ENCODE data around the gene CANX. TPM values are rescaled to one million over a fixed set of nuclear protein-coding genes. Genes with fewer than 3 reads are reported as not detected.
A peak's percentile ranks its signal among the peaks of the same experiment; 100 is the strongest.

The CANX gene
- total and polyA plus RNA-seq, 4 experiments from 2014 or later, result 259 to 417 (median 386) TPM

DNA sequence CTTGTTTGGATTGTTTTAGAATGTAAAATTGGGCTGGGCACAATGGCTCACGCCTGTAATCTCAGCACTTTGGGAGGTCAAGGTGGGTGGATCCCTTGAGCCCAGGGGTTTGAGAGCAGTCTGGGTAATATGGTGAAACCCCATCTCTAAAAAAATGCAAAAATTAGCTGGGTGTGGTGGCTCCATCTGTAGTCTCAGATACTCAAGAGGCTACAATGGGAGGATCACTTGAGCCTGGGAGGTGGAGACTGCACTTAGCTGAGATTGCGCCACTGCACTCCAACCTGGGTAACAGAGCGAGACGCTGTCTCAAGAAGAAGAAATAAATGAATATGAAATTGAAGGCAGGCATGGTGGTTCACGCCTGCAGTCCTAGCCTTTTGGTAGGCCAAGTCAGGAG, 55.2 kb downstream of the CANX start:
- Histone ChIP-seq H3K9me3 (ENCODE audit: control insufficient read depth in 1 of 2, low read length in 2 of 2) (no peaks in the 10 kb centered on the region), H3K4me1 (ENCODE audit: insufficient read depth, low read length) (peaks cover 40% of the 10 kb centered on the region), H3K4me3 (ENCODE audit: low read length in 2 of 2) (no peak overlapping the region), H3K27ac (ENCODE audit: low read depth, low read length) (no peak overlapping the region), H3K36me3 (ENCODE audit: insufficient read depth, low read length) (no peaks in the 10 kb centered on the region), H3K27me3 (ENCODE audit: insufficient read depth, low read length) (no peaks in the 10 kb centered on the region)
- Mint-ChIP-seq H3K27me3 (no peaks in the 10 kb centered on the region), H3K4me3 (peak overlapping the region in 2 of 8 donors; percentile 6 to 34), H3K27ac (peak overlapping the region in 5 of 7 donors; percentile 45 to 84 (median 68)), H3K9me3 (no peaks in the 10 kb centered on the region), H3K36me3 (peaks cover 10% of the 10 kb centered on the region in 2 donors), H3K4me1 (peaks cover 31 to 68% (median 44%) of the 10 kb centered on the region in 4 donors)
- intact Hi-C loops (cut with micrococcal nuclease), result no loop called here
- ChIA-PET CTCF (ENCODE audit: partially characterized antibody) (interaction anchor here (1.8 kb wide), 1 partner anchor 9 kb away, joined by 10 read pairs; no protein-coding TSS in a partner anchor), POLR2A (ENCODE audit: partially characterized antibody) (no interaction called here)
- DNase-seq, result no peak

DNA sequence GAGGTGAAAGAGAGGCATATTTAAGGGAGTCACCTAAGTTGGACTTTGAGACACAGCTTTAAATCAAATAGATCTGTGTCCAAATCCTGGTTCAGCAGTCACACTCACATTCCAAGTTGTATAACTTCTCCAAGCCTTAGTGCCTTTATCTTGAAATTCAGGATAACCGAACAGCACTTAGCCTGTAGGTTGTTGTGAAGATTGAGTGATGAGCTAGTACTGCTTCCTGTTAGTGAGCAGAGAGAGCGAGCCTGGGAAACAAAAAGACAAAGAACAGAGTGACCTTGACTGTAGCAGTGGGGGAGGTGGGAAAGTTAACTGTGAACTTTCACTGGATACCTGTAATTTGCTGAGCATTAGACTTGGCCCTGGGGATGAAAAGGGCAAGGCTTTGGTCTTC, 56.3 kb downstream of the CANX start:
- Mint-ChIP-seq H3K36me3 (peaks cover 9% of the 10 kb centered on the region in 2 donors), H3K9me3 (no peaks in the 10 kb centered on the region), H3K27me3 (no peaks in the 10 kb centered on the region), H3K4me1 (peaks cover 41 to 69% (median 51%) of the 10 kb centered on the region in 4 donors), H3K4me3 (peak overlapping the region in 3 of 8 donors; percentile 6 to 45 (median 39)), H3K27ac (peak overlapping the region in 6 of 7 donors; percentile 16 to 84 (median 59))
- Histone ChIP-seq H3K4me1 (ENCODE audit: insufficient read depth, low read length) (peaks cover 50% of the 10 kb centered on the region), H3K27me3 (ENCODE audit: insufficient read depth, low read length) (no peaks in the 10 kb centered on the region), H3K9me3 (ENCODE audit: control insufficient read depth in 1 of 2, low read length in 2 of 2) (no peaks in the 10 kb centered on the region), H3K27ac (ENCODE audit: low read depth, low read length) (no peak overlapping the region), H3K36me3 (ENCODE audit: insufficient read depth, low read length) (no peaks in the 10 kb centered on the region), H3K4me3 (ENCODE audit: low read length in 2 of 2) (no peak overlapping the region)
- CTCF ChIA-PET (ENCODE audit: partially characterized antibody), result interaction anchor here (1.2 to 1.8 kb wide), 3 partner anchors 8 to 47 kb away, joined by 3 to 10 read pairs (median 5); no protein-coding TSS in a partner anchor
- no peak for DNase-seq
- intact Hi-C loops (cut with micrococcal nuclease), result no loop called here
- POLR2A ChIA-PET (ENCODE audit: partially characterized antibody), result interaction anchor here (0.9 kb wide), 2 partner anchors 8 to 23 kb away, joined by 3 to 6 read pairs; partner anchors contain the start of gene MAML1

DNA sequence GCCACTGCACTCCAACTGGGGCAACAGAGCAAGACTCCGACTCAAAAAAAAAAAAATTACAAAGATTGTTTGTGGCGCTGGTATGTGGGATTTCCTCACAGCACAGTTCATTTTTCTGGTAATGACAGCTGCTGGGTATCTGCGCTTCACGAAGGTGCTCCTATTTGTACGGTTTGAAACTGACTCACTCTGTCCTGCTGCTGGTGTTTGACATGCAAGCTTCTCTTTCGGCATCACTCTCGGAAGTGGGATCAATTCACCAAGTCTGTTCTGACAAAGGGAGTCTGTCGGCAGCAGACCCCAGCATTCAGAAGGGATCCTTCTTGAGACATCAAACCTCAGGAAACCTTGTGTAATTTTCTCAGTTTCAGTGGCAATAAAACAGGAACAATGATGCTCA, 60.2 kb downstream of the CANX start:
- H3K36me3 Mint-ChIP-seq, result peaks cover 0 to 9% of the 10 kb centered on the region in 2 donors
- H3K27ac ChIP-seq (ENCODE audit: low read depth, low read length), result no peak overlapping the region
- DNase-seq, result no peak
- ChIA-PET POLR2A (ENCODE audit: partially characterized antibody) (interaction anchor here (0.6 kb wide), 1 partner anchor 58 kb away, joined by 4 read pairs; no protein-coding TSS in a partner anchor), CTCF (ENCODE audit: partially characterized antibody) (interaction anchor here (1.2 to 1.3 kb wide), 3 partner anchors 8 to 22 kb away, joined by 3 read pairs; no protein-coding TSS in a partner anchor)
- no peaks in the 10 kb centered on the region for H3K27me3 ChIP-seq (ENCODE audit: insufficient read depth, low read length)
- H3K27ac Mint-ChIP-seq, result peak overlapping the region in 6 of 7 donors; percentile 66 to 90 (median 77)
- intact Hi-C loops (cut with micrococcal nuclease), result no loop called here
- no peaks in the 10 kb centered on the region for H3K36me3 ChIP-seq (ENCODE audit: insufficient read depth, low read length)
- no peak overlapping the region for H3K4me3 ChIP-seq (ENCODE audit: low read length in 2 of 2)
- no peaks in the 10 kb centered on the region for H3K9me3 Mint-ChIP-seq
- no peaks in the 10 kb centered on the region for H3K9me3 ChIP-seq (ENCODE audit: control insufficient read depth in 1 of 2, low read length in 2 of 2)
- peaks cover 77% of the 10 kb centered on the region for H3K4me1 ChIP-seq (ENCODE audit: insufficient read depth, low read length)
- H3K4me3 Mint-ChIP-seq, result no peak overlapping the region
- H3K27me3 Mint-ChIP-seq, result no peaks in the 10 kb centered on the region
- H3K4me1 Mint-ChIP-seq, result peaks cover 53 to 85% (median 67%) of the 10 kb centered on the region in 4 donors

DNA sequence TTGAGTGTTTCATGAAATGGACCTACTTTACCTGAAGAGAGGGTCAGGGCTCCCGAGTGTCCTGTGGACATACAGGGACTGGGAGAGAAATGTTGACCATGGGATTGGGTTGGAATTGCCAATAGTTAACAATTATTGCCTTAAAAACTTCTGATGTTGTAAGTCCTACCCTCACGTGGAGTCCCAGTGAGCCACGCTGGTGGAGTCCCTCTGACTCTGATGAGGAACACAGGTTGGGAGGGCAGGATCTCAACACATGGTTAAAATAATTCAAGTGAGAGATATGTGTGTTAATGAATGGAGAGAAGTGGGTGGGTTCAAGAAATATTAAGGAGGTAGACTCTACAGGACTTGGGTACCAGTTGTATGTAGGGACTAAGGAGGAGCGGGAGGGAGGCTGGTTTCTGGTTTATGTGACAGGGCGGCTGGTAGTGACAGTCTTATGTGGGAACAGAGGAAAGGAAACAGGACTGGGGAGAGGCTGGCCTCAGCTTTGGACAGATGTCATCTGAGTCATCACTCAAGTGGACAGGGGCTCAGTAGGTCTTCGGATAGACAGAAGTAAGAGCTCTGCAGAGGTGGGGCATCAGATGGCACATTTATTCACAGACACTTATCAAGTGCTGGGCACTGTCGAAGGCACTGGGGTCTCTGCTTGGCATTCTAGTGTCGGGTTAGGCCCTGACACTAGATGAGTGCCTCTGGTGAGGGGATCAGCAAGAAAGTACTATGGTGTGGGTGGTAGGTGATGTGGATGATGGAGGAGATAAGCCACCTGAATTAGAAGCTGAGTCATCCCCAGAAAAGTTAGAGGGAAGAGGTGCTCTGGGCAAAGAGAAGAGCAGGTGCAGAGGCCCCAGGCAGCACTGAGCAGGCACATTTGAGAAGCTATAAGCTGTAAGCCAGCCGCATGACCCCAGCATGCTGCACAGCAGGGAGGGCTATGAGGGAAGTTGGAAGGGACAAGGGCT, 61.1 kb downstream of the CANX start:
- no peaks in the 10 kb centered on the region for H3K36me3 ChIP-seq (ENCODE audit: insufficient read depth, low read length)
- Mint-ChIP-seq H3K27me3 (no peaks in the 10 kb centered on the region), H3K36me3 (peaks cover 0 to 8% of the 10 kb centered on the region in 2 donors), H3K4me1 (peaks cover 47 to 79% (median 61%) of the 10 kb centered on the region in 4 donors), H3K27ac (peak overlapping the region; percentile 65 to 92 (median 80)), H3K4me3 (peak overlapping the region in 3 of 8 donors; percentile 20 to 58 (median 47)), H3K9me3 (no peaks in the 10 kb centered on the region)
- no peak for DNase-seq
- H3K27ac ChIP-seq (ENCODE audit: low read depth, low read length), result no peak overlapping the region
- POLR2A ChIA-PET (ENCODE audit: partially characterized antibody), result interaction anchor here (0.6 kb wide), 1 partner anchor 57 kb away, joined by 4 read pairs; no protein-coding TSS in a partner anchor
- intact Hi-C loops (cut with micrococcal nuclease), result no loop called here
- CTCF ChIA-PET (ENCODE audit: partially characterized antibody), result interaction anchor here (1.2 to 5.7 kb wide), 4 partner anchors 8 to 42 kb away, joined by 3 to 53 read pairs (median 6); partner anchors contain the start of gene LTC4S
- no peaks in the 10 kb centered on the region for H3K27me3 ChIP-seq (ENCODE audit: insufficient read depth, low read length)
- H3K4me1 ChIP-seq (ENCODE audit: insufficient read depth, low read length), result peaks cover 68% of the 10 kb centered on the region
- no peaks in the 10 kb centered on the region for H3K9me3 ChIP-seq (ENCODE audit: control insufficient read depth in 1 of 2, low read length in 2 of 2)
- no peak overlapping the region for H3K4me3 ChIP-seq (ENCODE audit: low read length in 2 of 2)

DNA sequence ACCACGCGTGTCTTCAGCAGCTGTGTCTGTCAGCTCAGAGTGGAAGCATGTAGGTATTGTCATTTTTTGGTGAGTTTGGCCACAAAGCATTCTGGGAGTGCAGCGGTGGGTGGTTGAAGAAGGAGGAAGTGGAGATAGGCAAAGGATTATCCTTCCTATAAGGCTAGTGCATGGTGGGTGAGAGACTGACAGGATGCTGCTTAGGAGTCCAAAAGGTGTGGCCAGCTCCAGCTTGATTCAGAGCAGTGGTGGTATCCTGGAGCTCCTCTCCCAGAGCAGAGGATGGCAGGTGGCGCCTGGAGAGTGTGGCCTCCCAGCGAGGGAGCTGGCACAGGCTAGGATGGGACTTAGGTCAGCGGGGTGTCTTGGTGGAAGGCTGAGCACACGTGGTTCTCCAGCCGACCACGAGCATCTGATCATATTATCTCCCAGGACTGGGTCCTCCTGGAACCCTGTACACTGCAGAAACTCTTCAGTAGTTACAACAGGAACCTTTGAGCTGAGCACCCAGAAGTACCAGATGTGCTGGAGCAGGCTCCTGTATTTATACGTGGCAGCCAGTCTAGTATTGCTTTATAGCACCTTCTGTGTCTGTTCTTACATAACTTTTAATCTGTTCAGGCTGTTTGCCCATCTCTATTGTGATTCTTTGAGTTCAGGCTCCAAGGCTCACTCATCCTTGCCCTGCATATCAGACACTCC, 63.5 kb downstream of the CANX start:
- Mint-ChIP-seq H3K9me3 (no peaks in the 10 kb centered on the region), H3K27me3 (no peaks in the 10 kb centered on the region), H3K27ac (peak overlapping the region; percentile 49 to 91 (median 84)), H3K4me1 (peaks cover 35 to 70% (median 49%) of the 10 kb centered on the region in 4 donors), H3K4me3 (peak overlapping the region in 4 of 8 donors; percentile 1 to 57 (median 16)), H3K36me3 (peaks cover 16 to 25% of the 10 kb centered on the region in 2 donors)
- intact Hi-C loops (cut with micrococcal nuclease), result no loop called here
- H3K36me3 ChIP-seq (ENCODE audit: insufficient read depth, low read length), result peaks cover 21% of the 10 kb centered on the region
- no peaks in the 10 kb centered on the region for H3K27me3 ChIP-seq (ENCODE audit: insufficient read depth, low read length)
- POLR2A ChIA-PET (ENCODE audit: partially characterized antibody), result interaction anchor here (1.0 to 3.3 kb wide), 10 partner anchors 7 to 138 kb away, joined by 3 to 18 read pairs (median 6); partner anchors contain the start of genes HNRNPH1, LTC4S and MAML1
- H3K9me3 ChIP-seq (ENCODE audit: control insufficient read depth in 1 of 2, low read length in 2 of 2), result no peaks in the 10 kb centered on the region
- CTCF ChIA-PET (ENCODE audit: partially characterized antibody), result interaction anchor here (0.7 to 5.7 kb wide), 26 partner anchors 8 to 328 kb away, joined by 3 to 53 read pairs (median 5); partner anchors contain the start of genes LTC4S, MAML1 and TBC1D9B
- DNase-seq, result peak; percentile 23 to 55 (median 43)
- H3K4me3 ChIP-seq (ENCODE audit: low read length in 2 of 2), result no peak overlapping the region
- H3K27ac ChIP-seq (ENCODE audit: low read depth, low read length), result peak overlapping the region; percentile 16
- peaks cover 56% of the 10 kb centered on the region for H3K4me1 ChIP-seq (ENCODE audit: insufficient read depth, low read length)

DNA sequence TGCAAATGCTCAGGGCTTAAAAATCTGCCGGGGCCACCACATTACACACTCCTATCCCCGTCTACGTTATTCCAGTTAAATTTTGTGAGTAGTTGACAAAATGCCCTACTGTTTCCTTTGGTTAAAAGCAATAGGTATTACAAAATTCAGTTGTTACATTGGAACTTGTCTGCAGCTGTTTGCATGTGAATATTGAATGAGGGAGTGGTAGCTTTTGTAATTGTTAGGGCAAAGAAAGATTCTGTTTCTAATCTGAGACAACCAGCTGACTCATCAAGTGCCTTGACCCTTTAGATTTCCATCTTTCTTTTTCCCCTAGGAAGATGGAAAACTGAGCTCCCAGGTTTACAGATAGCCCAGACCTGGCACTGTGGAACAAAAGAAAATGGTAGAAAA, 64.0 kb downstream of the CANX start:
- POLR2A ChIA-PET (ENCODE audit: partially characterized antibody), result interaction anchor here (0.8 to 3.3 kb wide), 11 partner anchors 8 to 139 kb away, joined by 3 to 18 read pairs (median 5); partner anchors contain the start of genes HNRNPH1, LTC4S and MAML1
- no peaks in the 10 kb centered on the region for H3K27me3 Mint-ChIP-seq
- peak overlapping the region in 6 of 7 donors; percentile 49 to 86 (median 70) for H3K27ac Mint-ChIP-seq
- H3K4me3 Mint-ChIP-seq, result no peak overlapping the region
- Histone ChIP-seq H3K9me3 (ENCODE audit: control insufficient read depth in 1 of 2, low read length in 2 of 2) (no peaks in the 10 kb centered on the region), H3K4me1 (ENCODE audit: insufficient read depth, low read length) (peaks cover 50% of the 10 kb centered on the region), H3K27ac (ENCODE audit: low read depth, low read length) (peak overlapping the region; percentile 16), H3K36me3 (ENCODE audit: insufficient read depth, low read length) (peaks cover 21% of the 10 kb centered on the region), H3K27me3 (ENCODE audit: insufficient read depth, low read length) (no peaks in the 10 kb centered on the region), H3K4me3 (ENCODE audit: low read length in 2 of 2) (no peak overlapping the region)
- intact Hi-C loops (cut with micrococcal nuclease), result loop anchor here (1.0 kb wide), 4 partner anchors 34 to 328 kb away; partner anchors contain the start of gene MRNIP
- peaks cover 16 to 31% of the 10 kb centered on the region in 2 donors for H3K36me3 Mint-ChIP-seq
- peaks cover 34 to 71% (median 50%) of the 10 kb centered on the region in 4 donors for H3K4me1 Mint-ChIP-seq
- no peaks in the 10 kb centered on the region for H3K9me3 Mint-ChIP-seq
- CTCF ChIA-PET (ENCODE audit: partially characterized antibody), result interaction anchor here (0.7 to 5.7 kb wide), 29 partner anchors 9 to 329 kb away, joined by 3 to 53 read pairs (median 5); partner anchors contain the start of genes LTC4S, MAML1, RNF130 and TBC1D9B
- DNase-seq, result no peak

Measured in CD4-positive, alpha-beta memory T cell (primary cell).